ENCODE measurements around the gene SLC28A1. TPM values are rescaled to one million over a fixed set of nuclear protein-coding genes. Genes with fewer than 3 reads are reported as not detected.

Gene SLC28A1
- polyA plus RNA-seq, 1 of the 3 experiments (the other 2 are of a cell fraction), result not detected

- Histone ChIP-seq H3K27ac (ENCODE audit: low read depth in 2 of 2, low read length in 1 of 2) (no peak overlapping the region), H4K20me1 (ENCODE audit: insufficient read depth) (no peaks in the 10 kb centered on the region), H3K9me3 (no peaks in the 10 kb centered on the region), H3K36me3 (replicated peaks in 1 of 2; ENCODE audit: control insufficient read depth in 1 of 2, insufficient read depth in 2 of 2, low read length in 1 of 2) (no peaks in the 10 kb centered on the region), H3K27me3 (ENCODE audit: insufficient read depth) (no peaks in the 10 kb centered on the region), H3K9me2 (no peaks in the 10 kb centered on the region), H2AFZ (ENCODE audit: low read depth) (no peak overlapping the region), H3K79me2 (ENCODE audit: insufficient read depth) (no peaks in the 10 kb centered on the region), H3F3A (replicated peaks; ENCODE audit: insufficient read depth) (no peaks in the 10 kb centered on the region), H3K4me2 (no peak overlapping the region), H3K4me1 (ENCODE audit: control insufficient read depth in 1 of 2, insufficient read depth in 2 of 2, low read depth in 1 of 2, low read length in 1 of 2) (no peaks in the 10 kb centered on the region), H3K9ac (no peak overlapping the region), H3K4me3 (ENCODE audit: low read depth in 2 of 2, low read length in 1 of 2) (no peak overlapping the region)
- TF ChIP-seq, protein P1, sequence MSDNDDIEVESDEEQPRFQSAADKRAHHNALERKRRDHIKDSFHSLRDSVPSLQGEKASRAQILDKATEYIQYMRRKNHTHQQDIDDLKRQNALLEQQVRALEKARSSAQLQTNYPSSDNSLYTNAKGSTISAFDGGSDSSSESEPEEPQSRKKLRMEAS (IDR thresholded peaks at IDR 0.05; ENCODE audit: low read depth), result no peak
- TF ChIP-seq ZBTB33 (IDR thresholded peaks at IDR 0.05; ENCODE audit: borderline replicate concordance, low read depth), result no peak
- no peak for TF ChIP-seq NFIC (IDR thresholded peaks at IDR 0.05; ENCODE audit: borderline replicate concordance)
- TF ChIP-seq USF2 (IDR thresholded peaks at IDR 0.05; ENCODE audit: borderline replicate concordance, low read depth, low read length), result no peak
- TF ChIP-seq GABPA (IDR thresholded peaks at IDR 0.05; ENCODE audit: low read depth), result no peak
- no peak for TF ChIP-seq SMC3 (IDR thresholded peaks at IDR 0.05; ENCODE audit: low read depth, low read length)
- no peak for TF ChIP-seq TCF12 (IDR thresholded peaks at IDR 0.05)
- TF ChIP-seq TAF1 (IDR thresholded peaks at IDR 0.05; ENCODE audit: borderline replicate concordance, low read depth, low read length), result no peak
- TF ChIP-seq RFX5 (IDR thresholded peaks at IDR 0.05; ENCODE audit: low read length), result no peak
- no peak for TF ChIP-seq TEAD4 (IDR thresholded peaks at IDR 0.05; ENCODE audit: borderline replicate concordance, insufficient read depth)
- no peak for TF ChIP-seq FOXJ3 (CRISPR knock-in tag; IDR thresholded peaks at IDR 0.05)
- TF ChIP-seq RAD21 (IDR thresholded peaks at IDR 0.05; ENCODE audit: low read length), result no peak
- no peak for TF ChIP-seq GATA2 (CRISPR knock-in tag; IDR thresholded peaks at IDR 0.05)
- no peak for TF ChIP-seq EZH2phosphoT487 (IDR thresholded peaks at IDR 0.05; ENCODE audit: borderline replicate concordance, low read depth)
- TF ChIP-seq CTCF (IDR thresholded peaks at IDR 0.05), result no peak
- TF ChIP-seq EP300 (IDR thresholded peaks at IDR 0.05; ENCODE audit: borderline replicate concordance in 1 of 2, low read depth in 1 of 2, low read length in 1 of 2), result no peak
- TF ChIP-seq, protein P2, sequence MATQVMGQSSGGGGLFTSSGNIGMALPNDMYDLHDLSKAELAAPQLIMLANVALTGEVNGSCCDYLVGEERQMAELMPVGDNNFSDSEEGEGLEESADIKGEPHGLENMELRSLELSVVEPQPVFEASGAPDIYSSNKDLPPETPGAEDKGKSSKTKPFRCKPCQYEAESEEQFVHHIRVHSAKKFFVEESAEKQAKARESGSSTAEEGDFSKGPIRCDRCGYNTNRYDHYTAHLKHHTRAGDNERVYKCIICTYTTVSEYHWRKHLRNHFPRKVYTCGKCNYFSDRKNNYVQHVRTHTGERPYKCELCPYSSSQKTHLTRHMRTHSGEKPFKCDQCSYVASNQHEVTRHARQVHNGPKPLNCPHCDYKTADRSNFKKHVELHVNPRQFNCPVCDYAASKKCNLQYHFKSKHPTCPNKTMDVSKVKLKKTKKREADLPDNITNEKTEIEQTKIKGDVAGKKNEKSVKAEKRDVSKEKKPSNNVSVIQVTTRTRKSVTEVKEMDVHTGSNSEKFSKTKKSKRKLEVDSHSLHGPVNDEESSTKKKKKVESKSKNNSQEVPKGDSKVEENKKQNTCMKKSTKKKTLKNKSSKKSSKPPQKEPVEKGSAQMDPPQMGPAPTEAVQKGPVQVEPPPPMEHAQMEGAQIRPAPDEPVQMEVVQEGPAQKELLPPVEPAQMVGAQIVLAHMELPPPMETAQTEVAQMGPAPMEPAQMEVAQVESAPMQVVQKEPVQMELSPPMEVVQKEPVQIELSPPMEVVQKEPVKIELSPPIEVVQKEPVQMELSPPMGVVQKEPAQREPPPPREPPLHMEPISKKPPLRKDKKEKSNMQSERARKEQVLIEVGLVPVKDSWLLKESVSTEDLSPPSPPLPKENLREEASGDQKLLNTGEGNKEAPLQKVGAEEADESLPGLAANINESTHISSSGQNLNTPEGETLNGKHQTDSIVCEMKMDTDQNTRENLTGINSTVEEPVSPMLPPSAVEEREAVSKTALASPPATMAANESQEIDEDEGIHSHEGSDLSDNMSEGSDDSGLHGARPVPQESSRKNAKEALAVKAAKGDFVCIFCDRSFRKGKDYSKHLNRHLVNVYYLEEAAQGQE (IDR thresholded peaks at IDR 0.05; ENCODE audit: low read depth, low read length), result no peak
- no peak for TF ChIP-seq ELF1 (IDR thresholded peaks at IDR 0.05)
- no peak for TF ChIP-seq YY1 (IDR thresholded peaks at IDR 0.05; ENCODE audit: low read depth)
- ChIA-PET POLR2A (no interaction called here), CTCF (interaction anchor here (1.7 kb wide), 1 partner anchor 16 kb away, joined by 4 read pairs; no protein-coding TSS in a partner anchor)
- no peak for DNase-seq
- 63% methylated on average over 3 of the region's 15 CpGs for WGBS (ENCODE audit: low lambda C conversion rate)
Measured at GRCh38 chr15:84857418-84858004, 27.0 kb upstream of the SLC28A1 start.

All from SK-N-SH (cell line).